Limb (tissue), 2 donors: ENCODE data around the gene DPEP2.
A peak's percentile ranks its signal among the peaks of the same experiment; 100 is the strongest.
"Not testable (repeated sequence)": the region's sequence is repeated elsewhere in the genome, so short reads cannot be mapped to it uniquely, and the experiment has no call there.

Source experiments
- DNase-seq, 2 donors: peaks; one replicate each; pipeline ENCODE4 v3.0.0-alpha.2; 2016; ENCODE audit errors: extremely low spot score in 2 of 2

The DPEP2 gene

GRCh38 chr16:67976205-67976604, 23.1 kb downstream of the DPEP2 start:
- no peak for DNase-seq

GRCh38 chr16:67975321-67976105, 23.8 kb downstream of the DPEP2 start:
- no peak for DNase-seq

DNA sequence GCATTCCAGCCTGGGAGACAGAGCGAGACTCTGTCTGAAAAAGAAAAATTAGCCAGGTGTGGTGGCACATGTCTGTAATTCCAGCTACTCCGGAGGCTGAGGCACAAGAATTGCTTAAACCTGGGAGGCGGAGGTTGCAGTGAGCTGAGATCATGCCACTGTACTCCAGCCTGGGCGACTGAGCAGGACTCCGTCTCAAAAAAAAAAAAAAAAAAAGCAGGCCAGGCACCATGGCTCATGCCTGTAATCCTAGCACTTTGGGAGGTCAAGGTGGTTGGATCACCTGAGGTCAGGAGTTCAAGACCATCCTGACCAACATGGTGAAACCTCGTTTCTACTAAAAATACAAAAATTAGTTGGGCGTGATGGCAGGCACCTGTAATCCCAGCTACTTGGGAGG, 27.0 kb downstream of the DPEP2 start:
- not testable (repeated sequence) for DNase-seq

DNA sequence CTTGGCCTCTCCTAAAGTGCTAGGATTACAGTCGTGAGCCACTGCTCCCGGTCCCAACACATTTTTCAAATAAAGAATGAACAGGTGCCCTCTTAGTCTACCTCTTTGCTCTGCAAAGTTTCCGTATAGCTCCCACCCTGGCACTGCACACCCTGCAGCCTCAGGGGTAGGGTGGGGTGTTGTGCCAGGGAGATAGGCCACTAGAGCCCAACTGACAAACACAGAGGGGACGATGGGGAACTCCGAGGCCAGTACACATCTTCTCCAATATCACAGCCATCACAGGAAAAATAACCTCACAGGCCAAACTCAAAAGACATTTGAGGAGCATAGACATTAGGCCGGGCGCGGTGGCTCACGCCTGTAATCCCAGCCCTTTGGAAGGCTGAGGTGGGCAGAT, 28.2 kb downstream of the DPEP2 start:
- DNase-seq: no peak

DNA sequence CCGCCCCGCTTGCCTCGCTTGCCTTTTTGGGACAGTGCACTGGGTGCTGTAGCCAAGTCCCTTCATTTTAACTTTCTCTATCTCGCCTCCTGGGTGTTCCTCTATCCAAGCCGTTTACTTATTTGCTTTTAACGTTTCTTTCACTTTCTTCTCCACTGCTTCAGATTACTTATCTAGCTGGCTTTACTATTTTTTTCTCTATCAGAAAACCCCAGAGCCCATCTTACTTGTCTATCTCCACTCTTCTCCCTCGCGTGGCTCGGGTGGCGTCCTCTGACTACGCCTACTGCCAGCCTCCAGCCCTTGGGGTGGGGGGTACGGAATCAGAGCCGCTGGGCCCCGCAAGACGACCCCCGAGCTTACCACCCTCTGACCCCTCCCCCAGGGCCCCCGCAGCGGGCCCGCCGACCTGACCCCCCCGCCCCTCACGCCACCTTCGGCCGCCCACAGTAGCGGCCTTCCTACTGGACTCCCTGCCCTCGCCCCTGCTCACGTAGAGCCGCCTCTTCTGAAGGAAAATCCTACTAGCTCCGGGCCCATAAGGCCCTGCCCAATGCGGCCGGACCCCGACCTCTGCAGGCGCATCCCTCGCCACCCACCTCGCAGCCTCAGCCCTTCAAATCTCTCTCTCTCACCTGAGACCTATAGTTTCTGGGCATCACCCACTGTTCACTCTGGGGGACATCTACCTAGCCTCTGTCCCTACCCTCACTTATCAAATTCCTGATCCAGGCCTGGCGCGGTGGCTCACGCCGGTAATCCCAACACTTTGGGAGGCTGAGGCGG, 29.8 kb downstream of the DPEP2 start:
- DNase-seq: no peak

GRCh38 chr16:67968400-67969253, 30.7 kb downstream of the DPEP2 start, which contains the start of gene SLC12A4:
SLC12A4 (minus strand) TSS chr16:67968637; CDS start chr16:67968553, 84 bp downstream.
- peak; percentile 91 for DNase-seq

DNA sequence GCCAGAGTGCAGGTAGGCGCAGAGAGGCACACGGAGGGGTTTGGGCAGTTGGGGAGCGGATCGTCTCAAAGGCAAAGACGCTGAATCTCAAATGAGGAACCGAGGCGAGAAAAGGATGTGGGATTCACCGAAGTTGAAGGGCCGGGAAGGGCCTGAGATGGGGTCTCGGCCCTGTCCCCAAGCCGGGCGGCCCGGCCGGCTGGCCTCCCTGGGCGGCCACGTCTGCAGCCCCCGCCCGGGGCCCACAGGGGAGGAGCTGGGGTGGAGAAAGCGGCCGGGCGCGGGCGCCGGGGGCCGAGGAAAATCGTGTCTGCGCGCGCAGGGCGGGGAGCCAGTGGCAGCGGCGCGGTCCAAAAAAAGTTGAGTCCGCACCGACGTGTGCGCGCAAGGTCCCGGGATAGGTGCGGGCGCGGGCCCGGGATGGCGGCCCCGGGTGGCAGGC, 31.3 kb downstream of the DPEP2 start:
- DNase-seq: peak in 1 of 2 donors; percentile 79

DNA sequence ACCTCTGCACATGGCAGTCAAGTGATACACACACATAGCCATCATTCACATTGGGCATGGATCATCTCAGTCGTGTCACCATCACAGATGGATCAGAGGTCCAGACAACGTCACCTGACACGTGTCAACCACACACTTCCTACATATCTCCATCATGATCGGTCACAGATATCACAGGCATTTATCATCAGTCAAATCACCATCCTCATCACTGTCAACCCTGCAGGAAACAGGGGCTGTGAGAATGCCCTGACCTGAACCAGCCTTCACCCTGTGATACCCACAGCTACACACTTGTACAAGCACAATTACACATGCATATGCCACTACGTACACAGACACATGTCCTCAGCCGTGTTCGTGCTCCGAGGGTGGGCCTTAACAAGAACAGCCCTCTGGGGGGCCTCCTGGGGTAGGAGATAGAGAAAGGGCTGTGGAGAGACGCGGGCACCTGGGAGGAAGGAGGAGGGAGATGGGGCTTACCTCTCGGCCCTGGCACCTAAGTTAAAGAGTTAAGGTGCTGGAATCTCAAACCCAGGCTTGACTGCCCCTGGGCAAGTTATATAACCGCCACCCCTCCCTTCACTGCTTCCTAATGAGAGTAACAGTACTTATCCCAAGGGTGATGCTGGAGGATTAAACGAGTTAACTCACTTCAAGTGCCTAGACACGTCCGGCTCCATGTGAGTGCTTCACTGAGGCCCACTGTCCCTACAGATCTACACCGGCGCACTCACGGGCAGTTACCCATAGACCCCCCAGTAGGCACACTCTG, 31.9 kb downstream of the DPEP2 start:
- no peak for DNase-seq

DNA sequence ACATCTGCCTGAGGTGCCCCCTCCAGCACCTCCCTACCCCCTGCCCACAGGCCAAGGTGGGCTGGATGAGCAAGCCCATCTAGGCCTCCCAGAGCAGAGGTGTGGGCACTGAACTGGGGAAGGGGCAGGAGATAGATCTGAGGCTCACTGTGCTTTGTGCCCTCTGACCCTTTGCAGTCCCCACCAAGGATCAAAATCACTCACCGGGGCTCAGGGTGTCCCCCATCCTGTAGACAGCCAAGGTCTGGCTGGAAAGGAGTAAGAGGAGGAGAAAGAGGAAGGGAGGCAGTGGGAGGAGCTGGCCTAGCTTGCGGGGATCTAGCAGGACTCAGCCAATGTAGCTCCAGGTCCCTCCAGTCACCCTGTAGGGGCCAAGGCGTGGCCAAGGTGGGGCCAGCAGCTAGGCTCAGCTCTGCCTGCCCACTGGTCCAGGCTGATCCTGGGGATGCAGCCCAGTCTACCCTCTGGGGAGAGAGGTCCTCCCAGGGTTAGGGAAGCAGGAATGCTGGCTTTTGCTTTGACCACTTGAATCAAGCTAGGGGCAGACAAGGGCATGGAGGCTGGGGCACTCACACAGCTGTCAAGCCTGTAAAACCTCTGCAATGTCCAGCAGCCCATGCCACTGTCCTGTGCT, 32.6 kb downstream of the DPEP2 start:
- no peak for DNase-seq

DNA sequence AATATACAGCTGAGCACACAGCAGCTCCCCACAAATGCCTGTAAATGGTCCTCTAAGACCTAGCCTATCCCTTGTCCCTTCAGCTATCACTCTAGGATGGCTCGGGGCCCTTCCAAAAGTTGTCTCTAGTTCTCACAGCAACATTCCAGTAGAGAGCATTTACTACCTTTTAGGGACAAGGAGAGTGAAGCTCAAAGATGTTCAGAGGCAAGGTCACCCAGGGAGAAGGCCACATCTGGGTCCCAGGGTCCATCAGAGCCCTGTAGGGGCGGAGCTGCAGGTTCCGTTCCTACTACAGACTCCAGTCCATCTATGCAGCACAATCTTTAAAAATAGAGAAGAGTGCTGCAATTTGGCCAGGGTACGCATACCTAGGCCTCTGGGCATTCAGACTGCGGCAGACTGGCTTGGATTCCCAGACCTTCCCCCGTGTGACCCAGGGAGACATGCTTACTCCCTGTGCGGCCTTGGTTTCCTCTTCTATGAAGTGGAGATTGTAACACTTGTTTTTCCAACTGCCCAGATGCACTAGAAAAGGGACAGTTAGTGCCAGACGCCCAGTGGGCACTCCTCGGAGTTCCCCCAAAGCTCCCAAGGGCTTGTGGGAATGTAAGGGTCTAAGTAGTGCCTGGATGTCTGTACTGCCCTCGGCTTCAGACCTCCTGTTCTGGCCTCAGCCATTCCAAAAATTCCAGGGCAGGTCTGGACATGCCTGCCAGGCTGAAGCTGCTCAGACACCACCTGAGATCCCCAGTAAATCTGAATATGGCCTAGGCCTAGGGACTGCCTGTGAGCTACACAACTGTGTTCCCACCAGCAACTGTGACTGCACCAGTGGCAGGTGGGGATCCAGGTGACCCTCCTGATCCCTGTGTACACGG, 33.4 kb downstream of the DPEP2 start:
- no peak for DNase-seq

DNA sequence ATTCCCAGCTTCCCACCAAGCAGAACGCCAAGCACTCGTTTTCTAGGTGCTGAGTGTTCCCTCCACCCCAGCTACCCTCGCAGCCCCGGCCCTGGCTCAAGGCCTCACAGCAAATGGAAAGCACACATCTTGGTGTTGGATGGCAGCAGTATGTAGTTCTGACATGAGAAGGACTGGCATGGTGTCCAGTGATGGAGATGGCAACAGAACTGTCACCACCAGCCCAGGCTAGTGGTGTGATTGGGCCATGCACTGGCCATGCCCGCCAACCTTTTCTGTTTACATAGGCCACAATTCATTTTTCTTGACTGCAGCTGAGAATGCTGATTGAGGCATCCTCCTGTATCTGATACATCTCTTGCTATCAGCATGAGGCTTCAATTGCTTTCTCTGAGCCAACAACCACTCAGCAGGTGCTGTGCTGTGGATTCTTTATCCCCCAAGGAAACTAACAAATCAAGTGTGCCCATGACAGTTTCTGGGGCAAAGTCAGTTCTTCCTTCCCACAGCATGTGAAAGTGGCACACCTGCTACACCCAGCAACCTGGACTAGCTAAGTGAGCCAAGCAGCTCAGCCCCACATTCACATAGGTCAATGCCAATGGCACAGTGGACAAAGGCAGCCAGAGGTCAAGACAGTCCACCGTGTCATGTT, 34.7 kb downstream of the DPEP2 start:
- no peak for DNase-seq

DNA sequence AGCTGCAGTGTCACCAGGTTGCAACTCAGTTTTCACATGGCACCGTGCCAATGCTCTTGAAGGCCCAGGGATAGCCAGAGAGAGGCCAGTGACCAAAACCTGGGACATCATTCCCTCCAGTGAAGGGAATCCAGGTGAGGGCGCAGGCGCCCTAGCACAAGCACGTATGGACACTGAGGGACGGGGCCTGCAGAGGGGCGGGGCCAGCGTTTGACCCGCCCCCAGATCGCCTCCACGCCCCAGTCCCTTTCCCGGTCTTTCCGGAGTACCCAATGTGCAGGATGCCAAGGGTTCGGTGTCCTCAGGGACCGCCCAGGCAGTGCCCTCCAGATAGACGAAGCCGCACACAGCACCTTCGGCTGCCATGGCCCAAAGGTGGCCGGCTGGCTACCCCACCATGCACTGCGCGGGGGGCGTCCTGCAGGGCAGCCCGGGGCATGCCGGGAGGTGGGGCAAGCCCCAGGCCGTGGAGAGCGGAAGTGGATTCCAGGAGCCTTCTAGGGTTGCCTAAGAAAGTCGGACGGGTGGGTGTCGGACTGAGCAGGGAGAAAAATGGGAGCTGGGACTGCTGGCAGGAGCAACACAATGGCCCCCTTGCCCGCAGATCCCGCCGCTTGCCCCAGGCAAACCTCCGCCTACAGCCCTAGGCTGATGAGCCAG, 35.5 kb downstream of the DPEP2 start:
- no peak for DNase-seq

- DNase-seq: no peak
Observed at GRCh38 chr16:67963292-67963661, 36.0 kb downstream of the DPEP2 start.

- no peak for DNase-seq
Observed at GRCh38 chr16:67962135-67962534, 37.1 kb downstream of the DPEP2 start.

- DNase-seq: no peak
Observed at GRCh38 chr16:67961551-67961957, 37.7 kb downstream of the DPEP2 start.

- DNase-seq: no peak
Observed at GRCh38 chr16:67959536-67960329, 39.6 kb downstream of the DPEP2 start.

GRCh38 chr16:67957622-67958021, 41.7 kb downstream of the DPEP2 start:
- no peak for DNase-seq
